OCI-LY3 (cell line): ENCODE measurements around the gene ATP1A3.

Experiments
- CTCF ChIP-seq: fragments of 200-600, 300-600 bp; sonication (generic); IDR thresholded peaks from 2 replicates; pipeline ENCODE4 v1.5.1; 2014; ENCODE audit warnings: antibody characterized with exemption, low read length, low read depth
- EZH2phosphoT487 ChIP-seq: fragments of 200-600 bp; shearing (Covaris generic); IDR thresholded peaks from 2 replicates; pipeline ENCODE4 v1.6.1; 2018; ENCODE audit warnings: antibody characterized with exemption, mixed run types, low read depth

GRCh38 chr19:41990615-41991014 is 3.4 kb downstream of the ATP1A3 start:
- no peak for TF ChIP-seq CTCF
- TF ChIP-seq EZH2phosphoT487: no peak
